ENCODE results near the gene RYR2.

GRCh38 chr1:237583270-237583669, 541.3 kb downstream of the RYR2 start:
- TF ChIP-seq, protein P1, sequence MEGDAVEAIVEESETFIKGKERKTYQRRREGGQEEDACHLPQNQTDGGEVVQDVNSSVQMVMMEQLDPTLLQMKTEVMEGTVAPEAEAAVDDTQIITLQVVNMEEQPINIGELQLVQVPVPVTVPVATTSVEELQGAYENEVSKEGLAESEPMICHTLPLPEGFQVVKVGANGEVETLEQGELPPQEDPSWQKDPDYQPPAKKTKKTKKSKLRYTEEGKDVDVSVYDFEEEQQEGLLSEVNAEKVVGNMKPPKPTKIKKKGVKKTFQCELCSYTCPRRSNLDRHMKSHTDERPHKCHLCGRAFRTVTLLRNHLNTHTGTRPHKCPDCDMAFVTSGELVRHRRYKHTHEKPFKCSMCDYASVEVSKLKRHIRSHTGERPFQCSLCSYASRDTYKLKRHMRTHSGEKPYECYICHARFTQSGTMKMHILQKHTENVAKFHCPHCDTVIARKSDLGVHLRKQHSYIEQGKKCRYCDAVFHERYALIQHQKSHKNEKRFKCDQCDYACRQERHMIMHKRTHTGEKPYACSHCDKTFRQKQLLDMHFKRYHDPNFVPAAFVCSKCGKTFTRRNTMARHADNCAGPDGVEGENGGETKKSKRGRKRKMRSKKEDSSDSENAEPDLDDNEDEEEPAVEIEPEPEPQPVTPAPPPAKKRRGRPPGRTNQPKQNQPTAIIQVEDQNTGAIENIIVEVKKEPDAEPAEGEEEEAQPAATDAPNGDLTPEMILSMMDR (IDR thresholded peaks at IDR 0.05; ENCODE audit: poor library complexity): no peak
- TF ChIP-seq EZH2 (IDR thresholded peaks at IDR 0.05; ENCODE audit: borderline replicate concordance): no peak

Measured in hepatocyte (in vitro differentiated cells).